ENCODE measurements around the gene C5orf15.

- TF ChIP-seq, protein P1, sequence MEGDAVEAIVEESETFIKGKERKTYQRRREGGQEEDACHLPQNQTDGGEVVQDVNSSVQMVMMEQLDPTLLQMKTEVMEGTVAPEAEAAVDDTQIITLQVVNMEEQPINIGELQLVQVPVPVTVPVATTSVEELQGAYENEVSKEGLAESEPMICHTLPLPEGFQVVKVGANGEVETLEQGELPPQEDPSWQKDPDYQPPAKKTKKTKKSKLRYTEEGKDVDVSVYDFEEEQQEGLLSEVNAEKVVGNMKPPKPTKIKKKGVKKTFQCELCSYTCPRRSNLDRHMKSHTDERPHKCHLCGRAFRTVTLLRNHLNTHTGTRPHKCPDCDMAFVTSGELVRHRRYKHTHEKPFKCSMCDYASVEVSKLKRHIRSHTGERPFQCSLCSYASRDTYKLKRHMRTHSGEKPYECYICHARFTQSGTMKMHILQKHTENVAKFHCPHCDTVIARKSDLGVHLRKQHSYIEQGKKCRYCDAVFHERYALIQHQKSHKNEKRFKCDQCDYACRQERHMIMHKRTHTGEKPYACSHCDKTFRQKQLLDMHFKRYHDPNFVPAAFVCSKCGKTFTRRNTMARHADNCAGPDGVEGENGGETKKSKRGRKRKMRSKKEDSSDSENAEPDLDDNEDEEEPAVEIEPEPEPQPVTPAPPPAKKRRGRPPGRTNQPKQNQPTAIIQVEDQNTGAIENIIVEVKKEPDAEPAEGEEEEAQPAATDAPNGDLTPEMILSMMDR (IDR thresholded peaks at IDR 0.05): no peak
- TF ChIP-seq POLR2A (IDR thresholded peaks at IDR 0.05): no peak
Measured at GRCh38 chr5:133992429-133993155, 24.2 kb upstream of the C5orf15 start.
